Fibroblast of skin of abdomen (primary cell): ENCODE results near the gene IFIT1B.

Experiments used
- DNase-seq: peaks from one replicate; pipeline ENCODE4 v3.0.0-alpha.2; 2013

Gene IFIT1B

DNA sequence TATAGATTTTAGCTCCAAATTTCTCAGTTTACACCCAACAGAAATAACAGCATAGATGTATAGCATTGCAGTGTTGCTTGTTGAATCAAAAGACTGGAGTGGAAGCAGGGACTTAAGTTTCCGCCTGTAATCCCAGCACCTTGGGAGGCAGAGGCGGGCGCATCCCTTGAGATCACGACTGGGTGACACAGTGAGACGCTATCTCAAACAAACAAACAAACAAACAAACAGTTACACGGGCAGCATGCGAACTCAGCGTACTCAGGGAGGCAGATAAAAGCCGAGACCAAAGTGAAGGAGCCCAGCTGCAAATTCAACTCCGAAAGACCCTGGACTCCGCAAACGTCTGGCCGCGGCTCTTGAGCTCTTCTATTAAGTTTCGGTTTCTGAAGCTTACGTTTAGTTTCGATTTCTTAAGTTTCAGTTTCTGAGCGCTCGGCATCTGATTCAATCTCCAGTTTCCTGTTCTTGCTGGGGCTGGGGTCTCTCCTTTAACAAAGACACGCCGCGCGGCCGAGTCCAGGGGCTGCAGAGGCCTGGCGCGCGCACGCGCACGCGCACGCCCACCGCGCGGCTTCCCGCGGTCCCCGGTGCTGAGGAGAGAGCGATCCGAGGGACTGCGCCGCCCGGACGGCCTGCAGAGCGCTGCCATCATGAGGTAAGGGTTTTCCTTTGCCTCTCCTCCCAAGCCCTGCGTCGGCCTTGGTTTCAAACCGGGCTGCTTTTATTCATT lies 36.5 kb downstream of the IFIT1B start, which contains the start of gene IFIT5:
Gene IFIT5, plus strand, starts transcription at position 423 of the 733 bp plus-strand sequence. Its CDS starts 231 bp downstream, at position 654.
- DNase-seq: peak; percentile 69

DNA sequence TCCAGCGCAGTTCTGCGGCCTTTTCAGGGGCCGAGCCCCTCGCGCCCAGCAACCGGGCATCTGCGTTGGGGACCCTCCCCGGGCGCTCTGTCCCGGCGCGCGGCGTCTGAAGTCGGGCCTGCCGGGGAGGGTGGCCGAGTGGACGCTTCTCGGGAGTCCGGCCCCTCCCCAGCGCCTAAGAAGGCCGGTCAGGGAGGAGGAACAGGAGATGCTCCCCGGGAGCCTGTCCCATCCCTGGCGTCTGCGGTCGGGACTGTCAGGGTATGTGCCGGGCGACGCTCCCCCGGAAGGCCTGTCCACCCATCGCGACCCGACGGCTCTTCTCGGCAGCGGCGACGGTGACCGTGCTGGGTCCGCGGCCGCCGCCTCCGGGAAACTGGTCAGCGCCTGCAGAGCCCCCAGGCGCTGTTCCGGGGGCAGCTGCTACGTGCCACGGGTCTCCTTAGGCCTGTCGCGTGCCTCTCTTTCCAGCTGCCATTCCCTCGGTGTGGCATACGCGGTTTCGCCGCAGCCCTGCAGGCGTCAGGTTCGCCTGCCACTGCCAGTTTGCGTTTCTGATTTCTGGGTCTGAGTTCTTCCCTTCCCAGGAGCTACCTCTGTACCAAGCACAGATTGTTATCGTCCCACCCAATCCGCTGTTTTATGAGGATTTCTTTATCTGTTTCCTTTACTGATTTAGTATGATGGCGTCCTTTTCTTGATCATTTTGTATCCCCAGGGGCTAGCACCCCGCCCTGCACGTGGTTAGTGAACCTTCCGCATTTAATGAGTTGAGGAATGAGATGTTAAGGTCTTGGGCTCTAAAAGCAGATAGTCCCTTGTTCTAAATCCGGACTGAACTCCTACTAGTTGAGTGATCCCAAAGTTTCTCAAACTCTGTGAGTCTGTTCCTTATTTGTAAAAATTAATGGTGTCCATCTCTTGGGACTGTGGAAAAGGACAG lies 37.3 kb downstream of the IFIT1B start:
- DNase-seq: peak; percentile 31

DNA sequence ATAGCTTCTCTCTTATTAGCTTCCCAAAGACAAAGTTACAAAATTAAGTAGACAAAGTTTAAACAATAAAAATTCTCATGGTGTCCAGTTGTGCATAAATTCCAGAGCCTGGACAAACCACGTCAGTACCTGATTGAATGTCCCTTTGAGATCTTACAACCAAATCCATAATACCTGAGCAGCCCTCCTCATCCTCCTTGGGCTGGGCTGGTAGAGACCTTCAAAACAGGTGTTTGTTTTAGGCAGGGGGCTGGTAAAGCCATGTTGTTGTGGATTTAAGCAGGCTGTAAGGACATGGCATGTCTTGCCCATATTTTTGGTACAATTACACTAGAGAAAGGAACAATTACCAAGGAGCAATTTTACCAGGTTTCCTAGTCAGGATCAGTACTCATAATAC lies 38.6 kb downstream of the IFIT1B start:
- no peak for DNase-seq

DNA sequence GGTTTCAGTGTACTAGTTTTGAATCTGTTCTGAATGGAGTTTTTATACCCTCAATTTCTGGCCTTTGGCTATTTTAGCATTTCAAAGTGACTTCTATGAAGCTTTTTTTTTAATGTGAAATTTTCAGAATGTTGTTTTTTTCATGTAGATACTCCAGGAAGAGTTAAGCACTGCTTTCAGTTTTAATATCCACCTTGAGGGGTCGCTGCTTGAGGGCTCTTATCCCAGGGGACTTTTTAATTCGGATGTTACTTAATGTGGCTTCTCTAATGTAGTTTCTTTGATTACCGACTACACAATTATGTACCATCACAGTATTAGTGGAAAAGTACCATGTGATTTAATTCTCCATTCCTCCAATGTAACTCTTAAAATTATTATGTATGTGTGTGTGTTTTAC lies 41.7 kb downstream of the IFIT1B start:
- DNase-seq: peak; percentile 8

DNA sequence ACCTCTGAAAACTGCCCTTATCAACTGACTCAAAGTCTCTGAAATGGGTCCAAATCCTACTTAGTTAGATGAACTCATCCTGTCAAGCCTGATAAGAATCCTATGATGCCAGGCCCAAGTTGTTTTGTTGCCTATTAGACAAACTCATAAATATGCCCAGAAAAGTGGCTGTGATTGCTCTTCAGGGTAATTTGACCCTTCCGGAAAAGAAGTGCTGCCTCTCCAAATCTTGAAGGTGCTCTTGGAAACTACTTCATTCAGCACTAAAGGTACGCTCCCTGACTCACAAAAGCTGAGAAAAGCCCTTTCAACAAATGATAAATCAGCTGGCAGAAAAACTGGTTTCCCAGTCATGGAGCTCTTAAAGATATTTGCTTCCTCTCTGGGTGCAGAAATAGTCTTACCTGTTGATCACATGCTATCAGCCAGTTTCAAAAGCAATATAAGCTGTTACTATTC lies 43.2 kb downstream of the IFIT1B start:
- DNase-seq: no peak

DNA sequence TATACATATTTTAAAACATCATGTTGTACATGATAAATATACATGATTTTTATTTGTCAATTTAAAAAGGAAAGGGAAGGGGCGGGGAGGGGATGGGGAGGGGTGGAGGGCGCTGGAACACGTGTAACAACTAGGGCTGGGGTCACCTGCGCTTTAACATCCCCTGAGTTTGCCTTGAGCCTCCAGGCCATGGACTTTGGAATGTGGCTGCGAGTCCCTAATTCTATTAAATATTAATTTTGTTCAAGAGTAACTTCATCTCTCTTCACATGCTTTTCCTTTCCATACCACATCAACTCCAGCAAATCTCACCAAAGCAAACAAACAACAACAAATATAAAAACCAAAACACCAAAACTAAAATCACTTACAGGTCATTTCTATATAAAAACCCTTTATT lies 47.1 kb downstream of the IFIT1B start:
- DNase-seq: no peak

DNA sequence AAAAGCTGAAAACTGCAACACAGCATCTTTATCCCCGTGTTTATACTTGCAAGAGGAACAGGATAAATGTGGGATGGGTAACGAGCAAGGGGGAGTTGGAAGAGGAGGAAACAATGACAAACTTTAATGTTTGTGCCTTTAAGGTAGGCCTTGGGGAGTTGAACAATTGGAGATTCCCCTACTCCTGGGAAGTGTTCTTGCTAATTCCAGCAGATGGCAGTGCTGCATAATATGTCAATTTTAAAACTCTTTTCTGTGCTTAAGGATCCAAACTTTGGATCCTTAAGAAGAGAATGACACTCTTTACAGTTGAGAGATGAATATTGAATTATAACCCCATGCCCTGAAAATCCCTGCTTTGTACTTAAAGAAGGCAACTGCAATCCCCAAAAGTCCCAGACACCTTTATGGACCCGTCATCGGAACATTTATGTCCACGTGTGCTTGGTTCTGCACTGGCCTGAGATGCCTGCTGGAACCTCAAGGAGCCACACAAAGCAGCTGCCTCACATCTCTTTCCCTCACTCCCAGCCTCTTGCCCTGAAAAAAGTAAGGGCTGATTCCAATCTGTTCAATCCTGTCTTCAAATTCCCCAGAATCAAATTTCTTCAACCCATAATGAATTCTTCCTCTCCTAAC lies 48.5 kb downstream of the IFIT1B start:
- peak; percentile 66 for DNase-seq

DNA sequence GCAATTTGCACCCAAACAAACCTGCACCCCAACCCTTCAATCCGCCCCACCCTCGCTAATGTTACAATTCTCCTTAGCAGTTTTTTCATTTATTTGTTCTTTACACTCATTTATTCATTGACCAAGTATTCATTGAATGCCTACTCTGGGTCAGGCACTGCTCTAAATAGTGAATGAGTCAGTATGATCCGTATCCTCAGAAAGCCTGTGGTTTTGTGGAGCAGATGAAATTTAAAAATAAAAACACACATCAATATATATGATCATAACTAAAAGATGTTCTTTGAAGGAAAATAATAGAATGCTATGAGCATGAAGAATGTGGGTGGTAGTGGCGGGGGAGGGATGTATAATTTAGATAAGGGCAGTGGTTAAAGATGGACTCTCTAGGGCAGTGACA lies 49.8 kb downstream of the IFIT1B start:
- peak; percentile 79 for DNase-seq

DNA sequence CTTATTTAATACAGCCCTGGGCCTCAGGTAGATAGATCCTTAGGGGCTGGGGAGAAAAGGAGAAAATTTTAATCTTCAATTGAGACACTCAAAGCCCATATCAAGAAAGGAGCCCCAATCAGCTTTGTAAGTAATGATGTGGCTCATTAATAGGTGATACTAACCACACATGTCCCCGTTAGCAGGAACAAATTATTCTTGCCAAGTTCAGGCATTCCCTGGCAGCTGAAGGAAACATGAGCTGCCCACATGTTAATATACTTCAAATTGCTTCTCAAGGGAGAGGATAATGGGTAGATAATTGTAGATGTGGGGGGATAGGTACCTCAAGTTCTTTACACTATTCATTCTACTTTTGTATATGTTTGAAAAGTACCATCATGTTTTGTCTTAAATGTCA lies 51.0 kb downstream of the IFIT1B start:
- no peak for DNase-seq

DNA sequence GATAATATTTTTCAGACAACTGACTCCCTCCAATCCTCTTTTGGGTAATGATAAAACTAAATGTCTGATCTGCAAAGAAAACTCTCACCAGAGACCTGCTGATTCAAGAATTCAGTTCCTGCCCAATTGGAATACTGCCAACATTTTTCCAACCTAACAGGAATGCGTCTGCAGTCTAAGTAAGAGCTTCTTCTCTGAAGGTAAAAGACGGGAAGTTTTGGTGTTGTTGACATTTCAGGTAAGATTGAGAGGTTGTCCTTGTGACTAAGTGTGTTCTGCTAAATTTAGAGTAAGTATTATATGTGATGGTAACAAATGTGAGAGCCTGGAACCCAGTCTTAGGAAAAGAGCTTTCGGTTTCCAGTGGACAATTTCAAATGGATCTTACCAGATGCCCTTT lies 54.1 kb downstream of the IFIT1B start:
- DNase-seq: peak; percentile 72
